HepG2 (cell line): ENCODE results near the gene DYSF. TPM values are rescaled to one million over a fixed set of nuclear protein-coding genes. Genes with fewer than 3 reads are reported as not detected.

ENCODE experiments used
- AKNA ChIP-seq: sonication (generic); formaldehyde crosslinking; IDR thresholded peaks from 2 replicates; pipeline ENCODE4 v1.4.0; 2020; ENCODE audit warnings: missing genetic modification reagents, borderline replicate concordance
- CEBPG ChIP-seq: IDR thresholded peaks from 2 replicates; pipeline ENCODE4 v1.6.1; 2016
- DNMT1 ChIP-seq: sonication (generic); formaldehyde crosslinking; IDR thresholded peaks from 2 replicates; pipeline ENCODE4 v1.5.1; 2020; ENCODE audit warnings: mild to moderate bottlenecking, missing genetic modification reagents
- MBNL3 ChIP-seq: fragments of 250-450 bp; sonication (Bioruptor Pico); conservative IDR thresholded peaks from 2 replicates; pipeline ENCODE4 v1.8.0; 2022; ENCODE audit warnings: mild to moderate bottlenecking, inconsistent platforms
- NR2C2 ChIP-seq: sonication (generic); formaldehyde crosslinking; IDR thresholded peaks from 2 replicates; pipeline ENCODE4 v1.4.0; 2020; ENCODE audit warnings: missing genetic modification reagents, mild to moderate bottlenecking, moderate library complexity, borderline replicate concordance
- STAT5B ChIP-seq: sonication (generic); formaldehyde crosslinking; IDR thresholded peaks from 2 replicates; pipeline ENCODE4 v1.4.0; 2020; ENCODE audit warnings: missing genetic modification reagents
- THRA ChIP-seq: sonication (generic); formaldehyde crosslinking; IDR thresholded peaks from 2 replicates; pipeline ENCODE4 v1.4.0; 2020; ENCODE audit warnings: missing genetic modification reagents, borderline replicate concordance
- WIZ ChIP-seq: sonication (generic); formaldehyde crosslinking; IDR thresholded peaks from 2 replicates; pipeline ENCODE4 v1.5.1; 2020; ENCODE audit warnings: mild to moderate bottlenecking, missing genetic modification reagents
- XRCC5 ChIP-seq: fragments of 200-400 bp; formaldehyde crosslinking; optimal IDR thresholded peaks from 2 replicates; pipeline ENCODE3; 2017; ENCODE audit warnings: mild to moderate bottlenecking, low read length
- ZNF839 ChIP-seq: sonication (generic); formaldehyde crosslinking; IDR thresholded peaks from 2 replicates; pipeline ENCODE4 v1.4.0; 2020; ENCODE audit warnings: missing genetic modification reagents, mild to moderate bottlenecking, borderline replicate concordance
- polyA plus RNA-seq, 8 experiments: library from polyadenylated mRNA; depleted of rRNA in 3 of 8; stranded (reverse) in 7 of 8; unstranded in 1 of 8; fragments of >200 nt; fragmentation: Illumina TruSeq in 4 of 8; extraction: Trizol in 4 of 8; gene quantifications; 2 replicates each; pipeline versions ENCODE4 v1.2.1 to v1.2.3, GENCODE V29; 2011 to 2016; ENCODE audit warnings: low read depth in 4 of 8, missing spikeins in 1 of 8, mixed read lengths in 1 of 8; ENCODE audit not compliant: insufficient read depth in 1 of 8
- total RNA-seq, 5 experiments: library from RNA; depleted of rRNA; stranded (reverse); fragments of >200 nt; fragmentation: Illumina TruSeq; extraction: Trizol; gene quantifications; 2 replicates each; pipeline ENCODE4 v1.2.3, GENCODE V29; 2016; ENCODE audit warnings: low read depth in 1 of 5
- TF ChIP-seq, protein P1 (sequence below): sonication (generic); formaldehyde crosslinking; IDR thresholded peaks from 2 replicates; pipeline ENCODE4 v1.4.0; 2020; ENCODE audit warnings: missing genetic modification reagents
- TF ChIP-seq, protein P2 (sequence below): sonication (generic); formaldehyde crosslinking; IDR thresholded peaks from 2 replicates; pipeline ENCODE4 v1.4.0; 2020; ENCODE audit warnings: mild to moderate bottlenecking, missing genetic modification reagents
- TF ChIP-seq, protein P3 (sequence below), 2 experiments: fragments of 450-650 bp in 1 of 2; sonication (generic) in 1 of 2; formaldehyde crosslinking; IDR thresholded peaks; 2 replicates each; pipeline versions ENCODE4 v1.5.0 to v1.8.0; 2020 to 2022; ENCODE audit warnings: mild to moderate bottlenecking in 1 of 2, missing genetic modification reagents in 1 of 2

Gene DYSF
- total and polyA plus RNA-seq, 2 of the 13 experiments (the other 11 are each of a cell fraction or from before 2014, with no cell fraction given): 0.15 to 2.4 TPM

- TF ChIP-seq, protein P1, sequence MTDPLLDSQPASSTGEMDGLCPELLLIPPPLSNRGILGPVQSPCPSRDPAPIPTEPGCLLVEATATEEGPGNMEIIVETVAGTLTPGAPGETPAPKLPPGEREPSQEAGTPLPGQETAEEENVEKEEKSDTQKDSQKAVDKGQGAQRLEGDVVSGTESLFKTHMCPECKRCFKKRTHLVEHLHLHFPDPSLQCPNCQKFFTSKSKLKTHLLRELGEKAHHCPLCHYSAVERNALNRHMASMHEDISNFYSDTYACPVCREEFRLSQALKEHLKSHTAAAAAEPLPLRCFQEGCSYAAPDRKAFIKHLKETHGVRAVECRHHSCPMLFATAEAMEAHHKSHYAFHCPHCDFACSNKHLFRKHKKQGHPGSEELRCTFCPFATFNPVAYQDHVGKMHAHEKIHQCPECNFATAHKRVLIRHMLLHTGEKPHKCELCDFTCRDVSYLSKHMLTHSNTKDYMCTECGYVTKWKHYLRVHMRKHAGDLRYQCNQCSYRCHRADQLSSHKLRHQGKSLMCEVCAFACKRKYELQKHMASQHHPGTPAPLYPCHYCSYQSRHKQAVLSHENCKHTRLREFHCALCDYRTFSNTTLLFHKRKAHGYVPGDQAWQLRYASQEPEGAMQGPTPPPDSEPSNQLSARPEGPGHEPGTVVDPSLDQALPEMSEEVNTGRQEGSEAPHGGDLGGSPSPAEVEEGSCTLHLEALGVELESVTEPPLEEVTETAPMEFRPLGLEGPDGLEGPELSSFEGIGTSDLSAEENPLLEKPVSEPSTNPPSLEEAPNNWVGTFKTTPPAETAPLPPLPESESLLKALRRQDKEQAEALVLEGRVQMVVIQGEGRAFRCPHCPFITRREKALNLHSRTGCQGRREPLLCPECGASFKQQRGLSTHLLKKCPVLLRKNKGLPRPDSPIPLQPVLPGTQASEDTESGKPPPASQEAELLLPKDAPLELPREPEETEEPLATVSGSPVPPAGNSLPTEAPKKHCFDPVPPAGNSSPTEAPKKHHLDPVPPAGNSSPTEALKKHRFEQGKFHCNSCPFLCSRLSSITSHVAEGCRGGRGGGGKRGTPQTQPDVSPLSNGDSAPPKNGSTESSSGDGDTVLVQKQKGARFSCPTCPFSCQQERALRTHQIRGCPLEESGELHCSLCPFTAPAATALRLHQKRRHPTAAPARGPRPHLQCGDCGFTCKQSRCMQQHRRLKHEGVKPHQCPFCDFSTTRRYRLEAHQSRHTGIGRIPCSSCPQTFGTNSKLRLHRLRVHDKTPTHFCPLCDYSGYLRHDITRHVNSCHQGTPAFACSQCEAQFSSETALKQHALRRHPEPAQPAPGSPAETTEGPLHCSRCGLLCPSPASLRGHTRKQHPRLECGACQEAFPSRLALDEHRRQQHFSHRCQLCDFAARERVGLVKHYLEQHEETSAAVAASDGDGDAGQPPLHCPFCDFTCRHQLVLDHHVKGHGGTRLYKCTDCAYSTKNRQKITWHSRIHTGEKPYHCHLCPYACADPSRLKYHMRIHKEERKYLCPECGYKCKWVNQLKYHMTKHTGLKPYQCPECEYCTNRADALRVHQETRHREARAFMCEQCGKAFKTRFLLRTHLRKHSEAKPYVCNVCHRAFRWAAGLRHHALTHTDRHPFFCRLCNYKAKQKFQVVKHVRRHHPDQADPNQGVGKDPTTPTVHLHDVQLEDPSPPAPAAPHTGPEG (CRISPR knock-in tag): no peak
- TF ChIP-seq ZNF839 (CRISPR knock-in tag) (no peak), DNMT1 (CRISPR knock-in tag) (no peak), AKNA (CRISPR knock-in tag) (no peak), XRCC5 (no peak), CEBPG (CRISPR knock-in tag) (peak; percentile 23; the same call in 1 of the 2 replicates), WIZ (CRISPR knock-in tag) (no peak), MBNL3 (CRISPR knock-in tag) (no peak), NR2C2 (CRISPR knock-in tag) (0 out of 2 replicates have a peak, but pooled peaks have one; percentile 3), THRA (peak; percentile 75; the same call in 1 of the 2 replicates), STAT5B (CRISPR knock-in tag) (no peak)
- TF ChIP-seq, protein P2, sequence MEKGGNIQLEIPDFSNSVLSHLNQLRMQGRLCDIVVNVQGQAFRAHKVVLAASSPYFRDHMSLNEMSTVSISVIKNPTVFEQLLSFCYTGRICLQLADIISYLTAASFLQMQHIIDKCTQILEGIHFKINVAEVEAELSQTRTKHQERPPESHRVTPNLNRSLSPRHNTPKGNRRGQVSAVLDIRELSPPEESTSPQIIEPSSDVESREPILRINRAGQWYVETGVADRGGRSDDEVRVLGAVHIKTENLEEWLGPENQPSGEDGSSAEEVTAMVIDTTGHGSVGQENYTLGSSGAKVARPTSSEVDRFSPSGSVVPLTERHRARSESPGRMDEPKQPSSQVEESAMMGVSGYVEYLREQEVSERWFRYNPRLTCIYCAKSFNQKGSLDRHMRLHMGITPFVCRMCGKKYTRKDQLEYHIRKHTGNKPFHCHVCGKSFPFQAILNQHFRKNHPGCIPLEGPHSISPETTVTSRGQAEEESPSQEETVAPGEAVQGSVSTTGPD (CRISPR knock-in tag): no peak
- TF ChIP-seq, protein P3, sequence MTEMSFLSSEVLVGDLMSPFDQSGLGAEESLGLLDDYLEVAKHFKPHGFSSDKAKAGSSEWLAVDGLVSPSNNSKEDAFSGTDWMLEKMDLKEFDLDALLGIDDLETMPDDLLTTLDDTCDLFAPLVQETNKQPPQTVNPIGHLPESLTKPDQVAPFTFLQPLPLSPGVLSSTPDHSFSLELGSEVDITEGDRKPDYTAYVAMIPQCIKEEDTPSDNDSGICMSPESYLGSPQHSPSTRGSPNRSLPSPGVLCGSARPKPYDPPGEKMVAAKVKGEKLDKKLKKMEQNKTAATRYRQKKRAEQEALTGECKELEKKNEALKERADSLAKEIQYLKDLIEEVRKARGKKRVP (CRISPR knock-in tag; IDR thresholded peaks at IDR 0.05): no peak
Observed at GRCh38 chr2:71720596-71721361, 267.4 kb downstream of the DYSF start (continued).
